H1 (cell line): ENCODE measurements around the gene AP5M1.

Source experiments
- CBX5 ChIP-seq: fragments of 300-800, 300-1000 bp; sonication (generic); IDR thresholded peaks from 2 replicates; pipeline ENCODE4 v1.7.1; 2016; ENCODE audit warnings: antibody characterized with exemption, low read length, low read depth
- CHD7 ChIP-seq: fragments of 300-600 bp; sonication (generic); IDR thresholded peaks from 2 replicates; pipeline ENCODE4 v1.7.1; 2012; ENCODE audit warnings: low read length, moderate library complexity, mild to moderate bottlenecking, inconsistent platforms; ENCODE audit not compliant: insufficient replicate concordance
- CTCF ChIP-seq, 3 experiments: IDR thresholded peaks; 1 replicate in 2 of 3; 2 replicates in 1 of 3; pipeline versions ENCODE4 v1.5.1 to v1.6.1; 2011; ENCODE audit warnings: low read length in 3 of 3, mild to moderate bottlenecking in 3 of 3, inconsistent platforms in 2 of 3, low read depth in 1 of 3, moderate library complexity in 1 of 3; ENCODE audit not compliant: insufficient read depth in 1 of 3; ENCODE audit errors: control extremely low read depth in 1 of 3
- EZH2 ChIP-seq: fragments of 200-600 bp; sonication (generic); IDR thresholded peaks from 2 replicates; pipeline ENCODE4 v1.7.1; 2012; ENCODE audit warnings: low read depth, mild to moderate bottlenecking, moderate library complexity, low read length, inconsistent platforms; ENCODE audit not compliant: severe bottlenecking
- PHF8 ChIP-seq: fragments of 200-600 bp; sonication (generic); conservative IDR thresholded peaks from 2 replicates; pipeline ENCODE4 v1.7.1; 2012; ENCODE audit warnings: low read depth, mild to moderate bottlenecking, inconsistent platforms, low read length, moderate library complexity
- SIX5 ChIP-seq: IDR thresholded peaks from 2 replicates; pipeline ENCODE4 v1.6.1; 2011; ENCODE audit warnings: mild to moderate bottlenecking, low read depth, low read length
- SUZ12 ChIP-seq: fragments of 200-600 bp; sonication (generic); IDR thresholded peaks from 2 replicates; pipeline ENCODE4 v1.6.1; 2012; ENCODE audit warnings: mild to moderate bottlenecking, inconsistent platforms, low read length, moderate library complexity, mixed read lengths
- TBP ChIP-seq: IDR thresholded peaks from 2 replicates; pipeline ENCODE4 v1.6.1; 2011; ENCODE audit warnings: low read depth, low read length, improper control_type of control experiment

- TF ChIP-seq EZH2: no peak
- TF ChIP-seq SIX5: no peak
- no peak for TF ChIP-seq SUZ12
- TF ChIP-seq CHD7: no peak
- TF ChIP-seq CTCF (IDR thresholded peaks at IDR 0.05; ENCODE audit: control extremely low read depth in 1 of 3, insufficient read depth in 1 of 3, low read depth in 1 of 3, low read length in 3 of 3): no peak
- no peak for TF ChIP-seq CBX5
- no peak for TF ChIP-seq PHF8
- TF ChIP-seq TBP: no peak
Observed at GRCh38 chr14:57299511-57299910, 30.7 kb downstream of the AP5M1 start.
